Neural progenitor cell (in vitro differentiated cells): Measurements from ENCODE around the gene ZRANB2.

Experiments
- CTCF ChIP-seq: fragments of 200-600 bp; sonication (generic); IDR thresholded peaks from 2 replicates; pipeline ENCODE4 v1.5.1; 2017; ENCODE audit warnings: antibody characterized with exemption, mild to moderate bottlenecking
- EZH2 ChIP-seq: fragments of 200-600 bp; sonication (generic); IDR thresholded peaks from 2 replicates; pipeline ENCODE4 v1.6.1; 2017; ENCODE audit warnings: antibody characterized with exemption, mild to moderate bottlenecking, moderate library complexity

GRCh38 chr1:71053758-71054157 is 27.1 kb downstream of the ZRANB2 start:
- no peak for TF ChIP-seq CTCF
- no peak for TF ChIP-seq EZH2
